Gastroesophageal sphincter (tissue), 3 donors: ENCODE data around the gene PGLYRP2.

ENCODE experiments used
- CTCF ChIP-seq, 4 experiments: fragments of 200-600 bp in 2 of 4; fragments of 450-650 bp in 2 of 4; sonication (generic) in 1 of 4; IDR thresholded peaks; one replicate each; pipeline ENCODE4 v1.5.1; 2017 to 2019; ENCODE audit warnings: antibody characterized with exemption in 4 of 4, mild to moderate bottlenecking in 2 of 4, moderate library complexity in 2 of 4
- EP300 ChIP-seq: sonication (generic); formaldehyde crosslinking; IDR thresholded peaks from one replicate; pipeline ENCODE4 v1.6.1; 2017; ENCODE audit warnings: antibody characterized with exemption, mild to moderate bottlenecking
- POLR2A ChIP-seq, 2 donors: fragments of 450-650 bp; IDR thresholded peaks; one replicate each; pipeline ENCODE4 v1.6.1; 2017; ENCODE audit warnings: antibody characterized with exemption in 2 of 2, mild to moderate bottlenecking in 2 of 2, moderate library complexity in 1 of 2

GRCh38 chr19:15524781-15525180 is 45.5 kb upstream of the PGLYRP2 start:
- TF ChIP-seq CTCF (IDR thresholded peaks at IDR 0.05), result no peak
- TF ChIP-seq POLR2A (IDR thresholded peaks at IDR 0.05), result no peak
- TF ChIP-seq EP300, result no peak
